AG08396 (cell line): ENCODE results near the gene POLE.

Source experiments
- DNase-seq: peaks from one replicate; pipeline ENCODE4 v3.0.0; 2012; ENCODE audit warnings: low spot score, mixed read lengths

POLE gene

DNA sequence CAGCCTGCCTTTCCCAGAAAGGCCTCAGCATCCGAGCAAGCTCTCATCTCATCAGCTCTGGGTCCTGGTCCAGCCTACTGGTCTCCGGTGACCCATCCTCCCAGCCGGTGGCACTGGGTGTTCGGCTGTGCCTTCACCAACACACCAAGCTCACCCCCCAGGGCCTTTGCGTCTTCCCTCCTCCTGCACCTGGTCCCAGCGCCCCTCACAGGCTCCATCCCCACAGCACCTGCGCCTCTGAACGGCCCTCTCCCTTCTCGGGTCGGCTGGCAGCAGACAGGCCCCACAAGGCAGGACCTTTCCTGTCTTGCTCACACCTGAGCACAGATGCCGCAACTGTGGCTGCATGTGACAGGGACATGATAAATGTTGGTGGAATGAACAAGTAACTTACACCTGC is 55.5 kb downstream of the POLE start:
- DNase-seq, result no peak

DNA sequence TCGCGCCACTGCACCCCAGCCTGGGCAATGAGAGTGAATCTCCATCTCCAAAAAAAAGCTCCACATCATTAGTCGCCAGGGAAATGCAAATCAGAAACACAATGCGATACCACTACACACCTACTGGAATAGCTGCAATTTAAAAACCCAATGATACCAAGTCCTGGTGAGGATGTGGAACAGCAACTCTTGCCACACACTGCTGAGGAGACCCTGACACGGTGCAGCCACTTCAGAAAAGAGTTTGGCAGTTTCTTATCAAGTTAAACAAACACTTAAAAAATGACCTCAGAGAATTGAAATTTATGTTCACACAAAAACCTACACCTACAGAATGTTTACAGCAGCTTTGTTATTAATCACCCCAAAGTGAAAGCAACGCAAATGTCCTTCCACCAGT is 56.5 kb downstream of the POLE start:
- DNase-seq, result no peak

DNA sequence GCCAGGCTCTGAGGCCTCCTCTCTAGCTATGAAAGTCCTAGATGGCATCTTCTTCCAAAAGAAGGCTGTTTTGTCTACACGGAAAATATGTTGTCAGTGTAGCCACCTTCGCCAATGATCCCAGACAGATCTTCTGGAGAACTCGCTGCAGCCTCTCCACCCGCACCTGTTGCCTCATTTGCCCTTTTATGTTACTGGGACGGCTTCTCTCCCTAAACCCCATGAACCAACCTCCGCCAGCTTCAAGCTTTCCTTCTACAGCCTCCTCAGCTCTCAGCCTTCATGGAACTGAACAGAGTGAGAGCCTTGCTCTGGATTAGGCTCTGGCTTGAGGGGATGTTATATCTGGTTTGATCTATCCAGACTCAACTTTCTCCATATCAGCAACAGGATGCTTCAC is 57.8 kb downstream of the POLE start:
- no peak for DNase-seq

DNA sequence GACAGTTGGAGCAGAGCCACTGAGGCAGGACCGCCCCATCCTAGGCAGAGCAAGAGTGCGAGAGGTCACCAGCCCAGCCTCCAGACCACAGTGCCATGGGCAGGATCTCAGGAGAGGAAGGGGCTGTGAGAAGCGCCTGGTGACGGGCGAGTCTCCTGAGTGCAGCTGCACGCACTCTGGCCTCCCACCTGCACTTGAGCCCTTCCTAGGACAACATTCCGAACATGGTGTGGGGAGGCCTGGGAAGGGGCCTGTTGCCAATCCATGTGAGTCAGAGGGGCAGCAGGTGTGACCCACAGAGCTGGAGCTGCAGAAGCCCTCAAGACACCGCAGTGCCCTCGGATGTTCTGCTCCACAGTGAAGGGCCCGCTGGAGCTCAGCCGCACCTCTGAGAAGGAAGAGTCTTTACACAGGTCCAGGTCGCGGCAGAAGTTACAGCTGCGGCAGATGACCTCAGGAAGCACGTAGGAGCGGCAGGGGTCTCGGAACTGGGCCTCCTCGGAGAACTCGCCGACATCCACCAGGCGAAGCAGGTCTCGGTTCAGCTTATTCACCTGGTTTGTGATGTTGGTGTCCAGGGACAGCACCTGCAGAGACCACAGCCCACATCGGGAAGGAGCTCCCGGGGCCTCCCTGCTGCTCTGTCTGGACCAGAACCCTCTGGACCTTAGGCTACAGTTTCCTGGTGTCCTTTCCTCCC is 61.3 kb downstream of the POLE start:
- no peak for DNase-seq

DNA sequence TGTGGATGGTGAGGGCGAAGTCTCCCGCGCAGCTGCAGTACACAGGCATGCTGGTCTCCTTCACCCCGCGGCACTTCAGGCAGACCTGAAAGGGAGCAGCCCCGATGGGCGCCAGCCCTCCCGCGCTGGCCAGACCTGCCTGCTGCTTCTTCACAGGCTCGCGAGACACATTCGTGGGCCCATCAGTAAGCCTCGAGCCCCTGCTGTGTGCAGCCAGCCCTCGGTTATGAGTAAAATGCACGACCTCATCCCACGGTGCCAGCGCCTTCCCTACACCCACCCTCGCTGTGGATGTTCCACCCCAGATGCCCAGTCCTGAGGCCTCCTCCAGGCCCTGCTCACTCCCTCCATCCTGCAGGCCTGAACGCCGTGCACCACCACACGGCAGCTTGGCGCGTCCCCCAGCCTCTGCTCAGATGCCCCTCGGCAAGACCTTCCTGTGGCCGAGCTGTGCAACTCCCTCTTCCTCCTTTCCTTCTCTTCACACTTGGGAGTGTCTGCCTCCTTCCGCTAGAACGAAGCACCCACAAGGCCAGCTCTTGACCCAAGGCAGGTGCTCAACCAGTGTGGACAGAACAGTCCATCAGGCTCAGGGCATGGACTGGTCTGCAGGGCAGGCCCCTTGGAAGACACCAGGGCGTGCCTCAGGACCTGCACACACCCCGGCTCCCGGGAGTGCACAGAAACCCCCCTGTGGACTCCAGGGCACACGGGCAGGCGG is 62.1 kb downstream of the POLE start:
- DNase-seq, result no peak

DNA sequence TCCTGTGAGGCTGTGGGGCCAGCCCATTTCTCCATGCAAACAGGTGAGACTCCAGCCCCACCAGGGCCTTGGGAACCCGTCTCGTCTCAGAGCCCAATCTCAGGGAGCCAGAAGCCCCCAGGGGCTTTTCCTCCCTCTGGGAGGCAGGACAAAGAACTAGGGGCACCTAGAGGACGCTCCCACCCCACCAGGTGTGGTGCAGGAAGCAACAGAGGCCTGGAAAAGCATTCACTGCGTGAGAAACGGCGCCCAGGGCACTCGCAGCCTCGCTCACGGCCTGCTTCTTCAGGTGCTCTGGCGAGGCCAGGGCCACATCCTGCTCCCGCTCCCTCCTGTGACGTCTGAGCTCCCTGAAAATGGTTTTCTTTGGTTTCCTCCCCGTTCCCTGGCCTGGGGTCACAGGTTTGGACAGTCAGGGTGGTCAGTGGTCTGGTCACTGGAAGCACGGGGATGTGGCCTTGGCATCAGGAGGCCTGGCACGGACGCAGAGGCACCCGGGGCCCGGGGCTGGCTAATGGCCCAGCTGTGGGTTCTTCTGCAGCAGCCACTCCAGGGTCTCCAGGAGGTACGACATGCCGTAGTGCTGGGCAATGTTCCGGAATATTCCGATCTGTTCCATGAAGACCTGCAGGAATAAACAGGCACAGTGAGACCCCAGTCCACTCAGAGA is 62.8 kb downstream of the POLE start:
- DNase-seq, result no peak

DNA sequence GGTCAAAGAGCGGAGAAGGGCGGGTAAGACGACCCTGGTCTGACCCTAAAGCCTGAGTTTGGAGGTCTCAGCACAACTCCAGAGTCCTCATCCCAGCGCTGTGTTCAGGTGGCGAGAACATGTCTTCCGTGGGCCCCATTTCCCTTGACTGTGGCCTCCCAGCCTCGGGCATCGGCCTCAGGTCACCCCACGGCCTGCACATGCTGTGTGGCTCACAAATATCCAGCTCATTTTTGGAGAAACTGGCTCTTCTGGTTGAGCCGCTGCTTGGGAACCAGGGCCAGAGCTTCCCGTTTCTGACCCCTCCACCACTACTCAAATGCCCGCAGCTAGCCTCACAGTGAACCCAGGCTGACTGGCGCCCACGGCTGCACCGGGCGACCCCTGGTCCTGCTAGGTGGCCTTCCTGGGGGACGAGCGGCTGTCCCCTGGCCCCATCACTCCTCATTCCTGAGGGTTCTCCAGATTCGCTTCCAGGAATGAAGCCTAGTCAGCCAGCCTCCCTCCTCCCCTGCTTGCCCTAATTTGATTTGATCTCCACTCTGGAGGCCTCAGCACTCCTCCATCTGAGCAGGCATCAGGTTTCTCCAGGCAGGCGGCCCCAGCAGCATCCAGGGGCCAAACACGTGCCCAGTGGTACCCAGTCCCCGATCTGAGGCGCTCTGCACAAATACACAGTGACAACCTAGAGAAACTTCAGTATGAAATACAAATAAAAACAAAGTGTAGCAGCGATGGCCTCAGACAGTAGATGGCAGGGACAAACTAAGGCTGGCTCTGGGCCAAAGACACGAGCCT is 63.9 kb downstream of the POLE start:
- no peak for DNase-seq

DNA sequence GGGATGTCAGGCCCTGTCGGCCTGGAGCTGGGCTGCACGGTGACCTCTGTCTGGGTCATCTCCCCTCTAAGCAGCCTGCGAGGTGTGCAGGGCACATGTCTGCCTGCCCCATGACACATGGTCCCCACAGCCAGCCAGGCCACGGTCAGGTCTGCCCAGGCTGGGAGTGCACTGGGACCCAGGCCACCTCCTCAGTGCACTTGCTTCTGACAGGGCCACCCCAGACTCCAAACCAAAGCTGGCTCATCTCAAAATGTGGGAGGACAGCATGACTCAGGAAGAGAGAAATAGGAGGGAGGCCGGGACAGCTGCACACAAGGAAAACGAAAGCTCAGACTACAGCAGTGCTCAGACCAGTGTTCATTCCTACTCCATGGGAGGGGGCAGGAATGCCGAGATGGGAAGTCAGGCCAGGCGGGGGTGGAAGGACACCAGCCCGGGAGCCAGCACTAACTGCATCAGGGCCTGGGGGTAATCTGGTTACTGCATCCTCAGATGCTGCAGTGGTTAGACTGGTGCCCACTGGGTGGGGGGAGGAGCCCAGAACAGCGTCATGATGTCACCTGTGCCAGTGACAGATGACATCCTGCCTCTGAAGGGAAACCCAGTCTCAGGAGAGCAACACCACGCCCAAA is 64.6 kb downstream of the POLE start:
- peak; percentile 90 for DNase-seq

DNA sequence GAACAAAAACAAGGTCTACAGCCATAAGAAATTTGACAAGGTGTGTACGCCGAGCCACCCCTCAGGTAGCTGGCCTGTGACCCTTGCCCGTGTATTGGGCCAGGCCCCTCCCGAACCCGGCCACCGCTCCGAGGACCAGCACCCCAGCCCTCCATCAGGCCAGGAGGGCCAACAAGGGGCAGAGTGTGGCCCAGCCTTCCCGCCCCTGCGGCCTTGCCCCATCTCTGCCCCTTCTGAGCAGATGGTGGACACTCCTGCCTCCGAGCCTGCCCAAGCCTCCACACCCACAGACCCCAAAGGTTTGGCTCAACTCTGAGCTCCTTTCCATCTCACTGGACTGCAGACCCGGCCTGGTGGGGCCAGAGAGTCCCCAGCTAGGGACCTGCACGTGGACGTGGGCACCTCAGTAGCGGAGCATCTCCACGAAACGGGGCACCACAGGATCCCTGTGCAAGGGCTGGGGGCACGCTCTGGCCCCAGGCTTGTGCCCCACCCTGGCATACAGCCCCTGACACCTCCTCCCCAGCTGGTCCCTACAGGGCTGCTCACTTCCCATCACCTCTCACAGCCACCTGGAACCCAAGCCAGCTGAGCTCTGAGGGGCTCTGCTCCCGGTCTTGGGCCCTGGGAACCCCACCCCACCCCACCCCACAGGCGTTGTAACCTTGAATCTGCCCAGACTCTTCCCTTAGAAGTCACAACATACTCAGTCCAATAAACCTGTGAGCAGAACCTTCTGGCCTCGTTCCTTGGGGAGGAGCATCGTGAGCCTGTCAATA is 65.3 kb downstream of the POLE start:
- no peak for DNase-seq

DNA sequence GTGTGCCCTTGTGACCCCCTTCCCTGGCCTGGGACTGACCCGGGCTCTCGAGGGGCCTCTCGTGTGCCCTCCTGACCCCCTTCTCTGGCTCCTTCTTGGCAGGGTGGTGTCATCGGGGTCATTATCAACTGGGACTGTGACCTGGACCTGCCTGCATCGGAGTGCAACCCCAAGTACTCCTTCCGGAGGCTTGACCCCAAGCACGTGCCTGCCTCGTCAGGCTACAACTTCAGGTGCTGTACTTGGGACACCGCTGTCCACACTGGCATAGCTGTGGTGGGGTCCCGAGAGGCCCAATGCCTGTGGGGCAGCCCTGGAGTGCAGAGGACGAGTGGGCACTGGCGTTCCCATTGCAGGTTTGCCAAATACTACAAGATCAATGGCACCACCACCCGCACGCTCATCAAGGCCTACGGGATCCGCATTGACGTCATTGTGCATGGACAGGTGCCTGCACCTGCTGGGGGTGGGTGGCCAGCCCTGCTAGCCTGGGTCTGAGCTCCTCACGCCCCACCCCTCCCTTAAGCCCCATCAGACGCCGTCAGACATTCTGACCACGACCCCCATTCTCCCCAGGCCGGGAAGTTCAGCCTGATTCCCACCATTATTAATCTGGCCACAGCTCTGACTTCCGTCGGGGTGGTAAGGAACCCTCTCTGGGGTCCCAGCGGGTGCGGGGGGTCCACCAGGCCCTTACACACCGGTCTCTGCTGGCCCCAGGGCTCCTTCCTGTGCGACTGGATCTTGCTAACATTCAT is 66.1 kb downstream of the POLE start:
- DNase-seq, result no peak

DNA sequence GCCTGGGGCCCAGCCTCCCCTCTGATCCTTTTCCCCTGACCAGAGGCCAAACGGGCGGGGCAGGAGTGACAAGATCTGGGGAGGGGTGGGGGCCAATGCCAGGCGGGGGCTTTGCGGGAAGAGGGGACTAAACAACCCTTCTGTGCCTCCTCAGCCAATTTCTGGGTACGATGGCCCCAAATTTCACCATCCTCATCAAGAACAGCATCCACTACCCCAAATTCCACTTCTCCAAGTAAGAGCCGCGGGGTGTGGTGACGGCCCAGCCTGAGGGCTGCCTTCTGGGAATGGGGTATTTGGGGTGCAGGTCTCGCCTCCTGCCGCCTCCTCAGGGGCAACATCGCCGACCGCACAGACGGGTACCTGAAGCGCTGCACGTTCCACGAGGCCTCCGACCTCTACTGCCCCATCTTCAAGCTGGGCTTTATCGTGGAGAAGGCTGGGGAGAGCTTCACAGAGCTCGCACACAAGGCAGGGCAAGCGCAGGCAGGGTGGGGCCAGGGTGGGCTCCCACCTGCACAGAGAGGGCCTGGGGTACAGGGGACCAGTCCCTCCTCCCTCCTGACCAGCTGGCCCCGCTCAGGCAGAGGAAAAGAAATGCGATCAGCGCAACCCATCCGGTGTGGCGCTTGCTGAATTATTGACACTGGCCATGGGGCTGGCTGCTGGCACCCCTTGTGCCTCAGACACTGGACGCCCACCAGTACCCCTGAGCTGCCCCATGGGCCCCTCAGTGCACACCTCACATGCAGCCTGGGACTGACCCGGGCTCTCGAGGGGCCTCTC is 66.8 kb downstream of the POLE start:
- no peak for DNase-seq

DNA sequence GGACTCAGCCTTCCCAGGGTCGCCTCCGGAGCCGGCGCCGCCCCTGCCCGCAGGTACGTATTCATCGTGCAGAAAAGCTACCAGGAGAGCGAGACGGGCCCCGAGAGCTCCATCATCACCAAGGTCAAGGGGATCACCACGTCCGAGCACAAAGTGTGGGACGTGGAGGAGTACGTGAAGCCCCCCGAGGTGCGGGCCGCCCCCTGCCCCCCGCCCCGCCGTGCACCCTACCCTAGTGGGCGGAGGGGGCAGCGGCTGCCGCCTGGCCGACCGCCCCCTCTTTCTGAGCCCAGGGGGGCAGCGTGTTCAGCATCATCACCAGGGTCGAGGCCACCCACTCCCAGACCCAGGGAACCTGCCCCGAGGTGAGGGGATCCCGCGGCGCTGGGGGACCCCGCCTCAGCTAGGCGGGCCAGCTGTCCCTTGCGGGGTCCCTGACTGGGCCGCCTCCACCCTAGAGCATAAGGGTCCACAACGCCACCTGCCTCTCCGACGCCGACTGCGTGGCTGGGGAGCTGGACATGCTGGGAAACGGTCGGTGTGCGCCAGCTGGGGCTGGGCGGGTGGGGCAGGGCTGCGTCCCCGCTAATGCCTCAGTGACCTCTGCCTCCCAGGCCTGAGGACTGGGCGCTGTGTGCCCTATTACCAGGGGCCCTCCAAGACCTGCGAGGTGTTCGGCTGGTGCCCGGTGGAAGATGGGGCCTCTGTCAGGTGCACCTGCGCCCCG is 67.6 kb downstream of the POLE start:
- DNase-seq, result no peak

DNA sequence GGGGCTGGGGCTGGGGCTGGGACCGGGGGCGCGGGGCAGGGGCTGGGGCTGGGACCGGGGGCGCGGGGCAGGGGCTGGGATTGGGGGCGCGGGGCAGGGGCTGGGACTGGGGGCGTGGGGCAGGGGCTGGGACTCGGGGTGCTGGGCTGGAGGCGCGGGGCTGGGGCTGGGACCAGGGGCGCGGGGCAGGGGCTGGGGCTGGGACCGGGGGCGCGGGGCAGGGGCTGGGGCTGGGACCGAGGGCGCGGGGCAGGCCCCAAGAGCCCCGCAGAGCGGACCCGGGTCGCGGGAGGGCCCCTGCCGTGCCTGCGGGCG is 68.1 kb downstream of the POLE start:
- no peak for DNase-seq

DNA sequence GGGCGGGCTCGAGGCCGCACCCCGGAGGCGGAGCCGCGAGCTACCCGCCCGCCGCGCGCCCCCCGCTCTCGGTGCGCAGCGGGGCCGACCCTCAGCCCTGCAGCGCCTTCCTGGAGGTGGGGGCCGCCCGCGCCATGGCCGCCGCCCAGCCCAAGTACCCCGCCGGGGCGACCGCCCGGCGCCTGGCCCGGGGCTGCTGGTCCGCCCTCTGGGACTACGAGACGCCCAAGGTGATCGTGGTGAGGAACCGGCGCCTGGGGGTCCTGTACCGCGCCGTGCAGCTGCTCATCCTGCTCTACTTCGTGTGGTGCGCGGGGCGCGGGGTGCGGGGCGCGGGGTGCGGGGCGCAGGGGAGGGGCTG is 68.5 kb downstream of the POLE start, which contains the start of gene P2RX2:
Gene P2RX2 (plus strand): TSS at position 94 of the 361 bp plus-strand sequence. CDS start 41 bp downstream, at position 135.
- DNase-seq, result no peak

DNA sequence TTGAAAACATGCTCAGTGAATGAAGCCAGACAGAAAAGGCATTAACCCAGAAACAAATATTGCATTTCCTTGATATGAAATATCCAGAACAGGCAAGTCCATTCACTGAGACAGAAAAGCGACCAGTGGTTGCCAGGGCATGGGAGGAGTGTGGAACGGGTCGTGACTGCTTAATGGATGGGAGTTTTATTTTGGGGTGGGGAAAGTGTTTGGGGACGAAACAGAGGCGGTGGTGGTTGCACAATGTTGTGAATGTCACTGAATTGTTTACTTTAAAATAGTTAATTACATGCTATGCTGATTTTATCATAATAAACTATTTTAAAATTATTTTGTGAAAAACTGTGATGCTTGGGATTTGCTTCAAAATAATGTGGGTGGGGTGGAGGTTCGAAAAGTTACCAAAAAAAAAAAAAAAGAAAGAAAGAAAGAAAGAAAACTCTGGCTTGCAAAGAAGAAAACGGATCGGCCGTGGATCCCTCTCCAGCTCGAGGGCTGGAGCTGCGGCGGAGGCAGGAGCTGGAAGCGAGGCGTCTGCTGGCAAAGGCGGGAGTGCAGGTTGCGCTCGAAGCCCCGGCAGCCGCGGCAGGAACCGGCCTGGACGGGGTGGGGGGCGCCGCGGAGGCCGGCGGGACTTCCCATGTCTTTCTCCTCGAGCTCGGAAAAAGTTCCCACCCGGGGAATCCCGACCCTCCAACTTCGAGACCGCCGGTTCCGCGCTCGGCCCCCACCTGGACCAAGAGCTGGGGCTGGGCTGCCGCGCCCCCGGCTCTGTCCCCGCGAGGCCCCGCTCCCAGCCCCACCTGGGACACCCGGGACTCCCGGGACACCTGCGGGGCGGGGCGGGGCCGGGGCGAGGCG is 69.1 kb downstream of the POLE start:
- no peak for DNase-seq

DNA sequence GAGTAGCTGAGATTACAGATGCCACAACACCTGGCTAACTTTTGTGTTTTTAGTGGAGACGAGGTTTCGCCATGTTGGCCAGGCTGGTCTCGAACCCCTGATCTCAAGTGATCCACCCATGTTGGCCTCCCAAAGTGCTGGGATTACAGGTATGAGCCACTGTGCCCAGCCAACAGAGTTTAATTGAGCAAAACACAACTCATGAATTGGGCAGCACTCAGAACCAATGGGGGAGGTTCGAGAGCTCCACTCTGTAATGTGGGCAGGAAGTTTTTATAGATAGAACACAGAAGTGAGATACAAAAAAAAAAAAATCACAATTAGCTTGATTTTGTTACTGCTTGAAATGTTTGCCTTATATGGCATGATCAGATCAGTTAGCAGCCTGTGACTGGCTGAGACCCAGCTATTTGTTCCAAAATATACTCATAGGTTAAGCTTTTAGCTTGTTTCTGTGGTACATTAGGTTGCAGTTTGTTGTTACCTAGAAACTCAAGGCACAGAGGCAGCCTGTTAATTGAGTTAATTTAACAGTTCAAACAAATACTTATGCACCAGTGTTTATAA is 69.9 kb downstream of the POLE start:
- DNase-seq, result no peak

DNA sequence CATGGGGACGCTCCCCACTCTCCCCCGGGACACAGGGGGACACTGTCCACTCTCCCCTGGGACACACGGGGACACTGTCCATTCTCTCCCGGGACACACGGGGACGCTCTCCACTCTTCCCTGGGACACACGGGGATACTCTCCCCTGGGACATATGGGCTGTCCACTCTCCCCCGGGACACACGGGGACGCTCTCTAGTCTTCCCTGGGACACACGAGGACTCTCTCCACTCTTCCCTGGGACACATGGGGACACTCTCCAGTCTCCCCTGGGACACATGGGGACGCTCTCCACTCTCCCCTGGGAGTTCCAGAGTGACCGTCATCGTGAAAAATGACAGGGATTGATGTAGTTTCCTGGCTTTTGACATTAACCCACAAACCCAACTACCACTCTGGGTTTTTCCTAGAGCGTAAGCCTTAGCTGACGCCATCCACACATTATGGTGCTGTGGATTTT is 71.5 kb downstream of the POLE start:
- no peak for DNase-seq
